Fibroblast of the aortic adventitia (primary cell): ENCODE data around the gene IFITM1. TPM values are rescaled to one million over a fixed set of nuclear protein-coding genes. Genes with fewer than 3 reads are reported as not detected.
"Not testable (repeated sequence)": the region's sequence is repeated elsewhere in the genome, so short reads cannot be mapped to it uniquely, and the experiment has no call there.

Experiments used
- DNase-seq: peaks from one replicate; pipeline ENCODE4 v3.0.0-alpha.2; 2010; ENCODE audit warnings: low read depth
- H3K4me3 ChIP-seq: 2 replicates; pipeline ENCODE4 v1.5.1; 2011; ENCODE audit warnings: low read depth, mild to moderate bottlenecking, control low read depth, low read length, moderate library complexity
- total RNA-seq: library from RNA; depleted of rRNA; stranded (reverse); fragments of >200 nt; gene quantifications from 2 replicates; pipeline ENCODE4 v1.2.3, GENCODE V29; 2012; ENCODE audit warnings: low replicate concordance
- TF ChIP-seq, protein P1 (sequence below): IDR thresholded peaks from 2 replicates; pipeline ENCODE4 v1.5.1; 2011; ENCODE audit warnings: mild to moderate bottlenecking, low read length, control low read depth, inconsistent platforms; ENCODE audit not compliant: insufficient read depth

The IFITM1 gene
- total RNA-seq, 1 donor: 24.2 TPM

- no peak for DNase-seq
- no peak overlapping the region for H3K4me3 ChIP-seq
- TF ChIP-seq, protein P1, sequence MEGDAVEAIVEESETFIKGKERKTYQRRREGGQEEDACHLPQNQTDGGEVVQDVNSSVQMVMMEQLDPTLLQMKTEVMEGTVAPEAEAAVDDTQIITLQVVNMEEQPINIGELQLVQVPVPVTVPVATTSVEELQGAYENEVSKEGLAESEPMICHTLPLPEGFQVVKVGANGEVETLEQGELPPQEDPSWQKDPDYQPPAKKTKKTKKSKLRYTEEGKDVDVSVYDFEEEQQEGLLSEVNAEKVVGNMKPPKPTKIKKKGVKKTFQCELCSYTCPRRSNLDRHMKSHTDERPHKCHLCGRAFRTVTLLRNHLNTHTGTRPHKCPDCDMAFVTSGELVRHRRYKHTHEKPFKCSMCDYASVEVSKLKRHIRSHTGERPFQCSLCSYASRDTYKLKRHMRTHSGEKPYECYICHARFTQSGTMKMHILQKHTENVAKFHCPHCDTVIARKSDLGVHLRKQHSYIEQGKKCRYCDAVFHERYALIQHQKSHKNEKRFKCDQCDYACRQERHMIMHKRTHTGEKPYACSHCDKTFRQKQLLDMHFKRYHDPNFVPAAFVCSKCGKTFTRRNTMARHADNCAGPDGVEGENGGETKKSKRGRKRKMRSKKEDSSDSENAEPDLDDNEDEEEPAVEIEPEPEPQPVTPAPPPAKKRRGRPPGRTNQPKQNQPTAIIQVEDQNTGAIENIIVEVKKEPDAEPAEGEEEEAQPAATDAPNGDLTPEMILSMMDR: no peak
Observed at GRCh38 chr11:332651-333480, 19.0 kb downstream of the IFITM1 start.

GRCh38 chr11:333616-334263 is 19.9 kb downstream of the IFITM1 start:
- H3K4me3 ChIP-seq, DNase-seq: not testable (repeated sequence)

GRCh38 chr11:334264-334994 is 20.6 kb downstream of the IFITM1 start:
- H3K4me3 ChIP-seq: no peak overlapping the region
- TF ChIP-seq, protein P1: no peak
- DNase-seq: peak; percentile 73

DNA sequence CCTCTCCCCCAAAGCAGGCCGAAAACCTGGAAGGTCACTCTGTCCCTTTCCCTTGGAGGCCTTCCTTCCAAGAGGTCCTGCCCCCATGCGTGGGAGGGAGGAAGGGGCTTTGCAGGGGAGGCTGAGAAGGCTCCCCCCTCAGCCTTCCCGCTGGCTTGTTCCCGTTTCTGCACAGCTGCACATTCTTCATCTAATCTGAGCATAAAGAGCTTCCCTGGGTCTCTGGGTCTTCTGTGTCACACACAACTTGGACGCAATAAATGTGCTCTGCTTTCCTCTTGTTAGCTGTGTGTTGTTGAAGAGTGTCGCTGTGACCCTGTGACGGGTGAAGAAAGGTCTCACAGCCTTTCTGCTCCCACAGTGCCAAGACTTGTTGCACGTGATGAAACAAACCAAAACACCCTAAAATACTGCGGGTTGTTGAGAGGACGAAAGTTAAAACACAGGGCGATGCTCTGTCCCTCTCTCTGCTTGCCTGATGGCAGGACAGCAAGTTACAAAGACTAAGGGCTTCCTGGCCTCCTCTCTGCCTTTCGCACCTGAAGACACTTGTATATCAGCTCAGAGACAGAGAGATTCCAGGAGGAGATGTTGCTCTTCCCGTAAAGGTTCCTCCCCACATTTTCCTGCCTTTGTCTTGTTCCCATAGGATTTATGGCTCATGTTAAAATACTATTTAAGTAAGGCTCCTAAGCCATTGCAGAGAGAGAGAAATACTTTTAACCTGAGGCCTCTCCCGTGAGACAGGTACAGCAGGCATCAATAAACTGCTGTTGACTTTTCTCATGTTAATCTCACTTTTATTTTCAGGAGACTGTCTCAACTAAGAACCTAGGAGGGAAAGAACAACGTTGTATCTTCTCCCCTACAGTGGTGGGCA is 22.2 kb downstream of the IFITM1 start:
- no peak for DNase-seq
- TF ChIP-seq, protein P1: no peak
- no peak overlapping the region for H3K4me3 ChIP-seq

DNA sequence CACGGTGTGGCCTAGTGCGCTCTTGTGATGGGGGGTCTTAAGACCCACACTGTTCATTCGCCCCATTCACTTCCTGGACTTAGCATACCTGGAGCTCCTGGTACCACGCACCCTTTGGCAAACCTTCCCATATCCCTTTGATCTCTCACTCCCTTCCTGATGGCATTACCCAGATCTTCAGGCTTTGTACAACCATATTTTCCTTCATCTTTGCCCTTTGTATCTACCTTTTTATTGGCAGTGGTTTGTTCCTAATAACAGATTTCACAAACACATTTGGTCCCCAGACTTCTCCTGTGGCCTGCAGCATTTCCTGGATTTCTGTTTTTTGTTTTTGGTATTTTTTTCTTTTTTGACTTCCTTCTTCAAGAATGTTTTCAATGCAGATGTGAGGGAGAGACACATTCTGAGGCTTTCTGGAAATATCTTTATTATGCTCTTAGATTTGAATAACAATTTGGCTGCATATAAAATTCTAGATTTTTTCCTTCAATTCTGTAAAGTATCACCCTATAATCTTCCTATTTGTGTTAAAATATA is 22.9 kb downstream of the IFITM1 start:
- no peak overlapping the region for H3K4me3 ChIP-seq
- no peak for DNase-seq
- TF ChIP-seq, protein P1: no peak

DNA sequence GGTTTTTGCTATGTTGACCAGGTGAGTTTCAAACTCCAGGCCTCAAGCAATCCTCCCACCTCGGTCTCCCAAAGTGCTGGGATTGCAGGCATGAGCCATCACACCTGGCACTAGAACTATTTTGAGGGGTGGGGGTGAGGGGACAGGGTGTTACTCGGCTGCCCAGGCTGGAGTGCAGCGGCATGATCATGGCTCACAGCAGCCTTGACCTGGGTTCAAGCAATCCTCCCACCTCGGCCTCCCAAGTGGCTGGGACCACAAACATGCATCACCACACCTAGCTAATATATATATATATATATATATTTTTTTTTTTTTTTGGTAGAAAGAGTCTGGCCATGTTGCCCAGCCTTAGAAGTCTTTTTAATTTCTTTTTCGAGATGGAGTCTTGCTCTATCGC is 23.9 kb downstream of the IFITM1 start:
- no peak overlapping the region for H3K4me3 ChIP-seq
- TF ChIP-seq, protein P1: no peak
- DNase-seq: no peak
